ENCODE data around the gene PLCL2.

The PLCL2 gene

DNA sequence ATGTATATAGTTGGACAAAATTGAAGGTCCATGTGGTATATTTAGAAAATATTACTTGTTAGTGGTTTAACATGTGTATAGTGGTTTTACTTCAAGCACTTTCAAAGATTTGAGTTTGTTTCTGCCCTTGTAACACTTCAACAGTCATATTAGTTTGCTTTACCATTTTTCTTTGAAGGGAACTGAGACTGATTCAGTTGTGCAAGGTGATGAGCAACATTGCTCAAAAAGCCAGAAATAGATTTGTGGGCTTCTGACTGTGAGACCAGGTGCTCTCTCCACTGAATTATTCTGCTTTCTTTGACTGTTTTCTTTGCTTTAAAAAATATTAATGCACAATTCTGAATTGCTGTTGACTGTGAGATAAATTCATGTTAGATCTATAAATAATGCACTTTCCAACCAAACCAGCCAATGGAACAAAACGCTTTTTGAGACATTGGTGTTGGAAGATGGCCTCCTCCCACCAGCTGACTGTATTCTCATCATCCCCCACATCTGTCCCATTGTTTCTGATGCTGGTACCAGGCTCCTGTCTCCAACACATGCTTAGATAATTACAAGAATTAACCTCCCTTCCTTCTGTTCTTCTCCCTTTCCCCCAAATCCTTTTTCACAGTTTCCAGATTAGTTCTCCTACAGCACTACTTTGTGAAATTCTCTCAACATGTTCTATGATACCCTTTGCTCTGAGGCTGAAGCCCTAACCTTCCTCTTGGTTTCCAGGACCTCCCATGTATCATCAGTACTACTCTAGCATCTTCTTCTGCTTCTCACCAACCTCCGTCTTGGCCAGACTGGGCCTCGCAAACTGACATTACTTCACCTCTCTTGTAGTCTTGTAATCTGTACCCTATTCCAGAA is 27.9 kb downstream of the PLCL2 start:
- H3K27me3 ChIP-seq (ENCODE audit: control insufficient read depth in 1 of 2, insufficient read depth in 2 of 2, low read length in 2 of 2), result no peaks in the 10 kb centered on the region
- H3K4me1 ChIP-seq (ENCODE audit: control insufficient read depth in 1 of 2, insufficient read depth in 2 of 2, low read length in 2 of 2), result peaks cover 5 to 15% of the 10 kb centered on the region in 2 donors
- no peaks in the 10 kb centered on the region for H3K36me3 ChIP-seq (ENCODE audit: control insufficient read depth in 1 of 2, insufficient read depth in 2 of 2, low read length in 2 of 2)
- no peaks in the 10 kb centered on the region for H3K9me3 ChIP-seq (ENCODE audit: control insufficient read depth in 1 of 2, low read length in 2 of 2)
- H3K27ac ChIP-seq (ENCODE audit: low read depth, low read length), result no peak overlapping the region
- H3K9ac ChIP-seq (ENCODE audit: low read depth in 1 of 2, low read length in 2 of 2), result no peak overlapping the region
- H3K4me3 ChIP-seq (ENCODE audit: low read depth in 1 of 2, low read length in 2 of 2), result no peak overlapping the region

GRCh38 chr3:16913264-16913580 is 28.5 kb downstream of the PLCL2 start:
- Histone ChIP-seq H3K36me3 (ENCODE audit: control insufficient read depth in 1 of 2, insufficient read depth in 2 of 2, low read length in 2 of 2) (no peaks in the 10 kb centered on the region), H3K4me1 (ENCODE audit: control insufficient read depth in 1 of 2, insufficient read depth in 2 of 2, low read length in 2 of 2) (peaks cover 9 to 19% of the 10 kb centered on the region in 2 donors), H3K27me3 (ENCODE audit: control insufficient read depth in 1 of 2, insufficient read depth in 2 of 2, low read length in 2 of 2) (no peaks in the 10 kb centered on the region), H3K4me3 (ENCODE audit: low read depth in 1 of 2, low read length in 2 of 2) (no peak overlapping the region), H3K27ac (ENCODE audit: low read depth, low read length) (no peak overlapping the region), H3K9me3 (ENCODE audit: control insufficient read depth in 1 of 2, low read length in 2 of 2) (no peaks in the 10 kb centered on the region), H3K9ac (ENCODE audit: low read depth in 1 of 2, low read length in 2 of 2) (no peak overlapping the region)

GRCh38 chr3:16916840-16917239 is 32.1 kb downstream of the PLCL2 start:
- Histone ChIP-seq H3K27me3 (ENCODE audit: control insufficient read depth in 1 of 2, insufficient read depth in 2 of 2, low read length in 2 of 2) (no peaks in the 10 kb centered on the region), H3K9me3 (ENCODE audit: control insufficient read depth in 1 of 2, low read length in 2 of 2) (no peaks in the 10 kb centered on the region), H3K27ac (ENCODE audit: low read depth, low read length) (no peak overlapping the region), H3K36me3 (ENCODE audit: control insufficient read depth in 1 of 2, insufficient read depth in 2 of 2, low read length in 2 of 2) (no peaks in the 10 kb centered on the region), H3K4me1 (ENCODE audit: control insufficient read depth in 1 of 2, insufficient read depth in 2 of 2, low read length in 2 of 2) (peaks cover 17 to 32% of the 10 kb centered on the region in 2 donors), H3K9ac (ENCODE audit: low read depth in 1 of 2, low read length in 2 of 2) (no peak overlapping the region), H3K4me3 (ENCODE audit: low read depth in 1 of 2, low read length in 2 of 2) (no peak overlapping the region)

GRCh38 chr3:16917256-16917935 is 32.6 kb downstream of the PLCL2 start:
- Histone ChIP-seq H3K9me3 (ENCODE audit: control insufficient read depth in 1 of 2, low read length in 2 of 2) (no peaks in the 10 kb centered on the region), H3K4me3 (ENCODE audit: low read depth in 1 of 2, low read length in 2 of 2) (no peak overlapping the region), H3K27ac (ENCODE audit: low read depth, low read length) (no peak overlapping the region), H3K4me1 (ENCODE audit: control insufficient read depth in 1 of 2, insufficient read depth in 2 of 2, low read length in 2 of 2) (peaks cover 17 to 32% of the 10 kb centered on the region in 2 donors), H3K27me3 (ENCODE audit: control insufficient read depth in 1 of 2, insufficient read depth in 2 of 2, low read length in 2 of 2) (no peaks in the 10 kb centered on the region), H3K9ac (ENCODE audit: low read depth in 1 of 2, low read length in 2 of 2) (no peak overlapping the region), H3K36me3 (ENCODE audit: control insufficient read depth in 1 of 2, insufficient read depth in 2 of 2, low read length in 2 of 2) (no peaks in the 10 kb centered on the region)

DNA sequence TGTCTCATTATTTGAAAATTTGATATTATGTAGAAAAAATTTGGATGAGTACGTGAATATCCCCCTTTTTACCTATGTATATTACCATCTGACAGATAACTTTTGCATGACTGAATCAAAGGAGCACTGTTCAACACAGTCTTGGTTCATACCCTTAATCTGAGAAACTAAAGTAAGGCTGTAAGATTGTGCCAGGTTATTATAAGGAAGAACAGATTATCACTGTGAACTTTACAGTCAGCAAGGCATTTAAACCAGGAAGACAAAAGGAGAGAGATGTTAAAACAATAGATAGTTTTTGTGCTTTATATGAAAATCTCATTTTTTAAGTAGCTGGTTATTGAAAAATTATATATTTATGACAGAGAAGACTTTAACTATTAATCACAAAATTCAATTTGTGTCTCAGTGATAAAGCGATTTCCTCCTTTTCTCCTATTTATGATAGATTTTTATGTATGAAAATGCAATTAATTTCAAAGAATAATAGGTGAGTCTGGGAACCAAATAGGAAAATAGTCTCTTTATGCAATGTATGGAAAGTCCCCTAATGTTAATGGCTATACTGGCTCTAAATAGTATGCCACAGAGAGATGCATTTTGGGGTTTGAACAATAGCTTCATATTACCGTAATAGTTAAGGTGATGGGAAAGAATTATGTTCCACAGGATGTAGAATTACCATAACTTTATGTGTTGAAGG is 33.4 kb downstream of the PLCL2 start:
- Histone ChIP-seq H3K4me3 (ENCODE audit: low read depth in 1 of 2, low read length in 2 of 2) (peak overlapping the region in 1 of 2 donors; percentile 38), H3K27ac (ENCODE audit: low read depth, low read length) (peak overlapping the region; percentile 26), H3K27me3 (ENCODE audit: control insufficient read depth in 1 of 2, insufficient read depth in 2 of 2, low read length in 2 of 2) (no peaks in the 10 kb centered on the region), H3K9ac (ENCODE audit: low read depth in 1 of 2, low read length in 2 of 2) (no peak overlapping the region), H3K9me3 (ENCODE audit: control insufficient read depth in 1 of 2, low read length in 2 of 2) (no peaks in the 10 kb centered on the region), H3K36me3 (ENCODE audit: control insufficient read depth in 1 of 2, insufficient read depth in 2 of 2, low read length in 2 of 2) (no peaks in the 10 kb centered on the region), H3K4me1 (ENCODE audit: control insufficient read depth in 1 of 2, insufficient read depth in 2 of 2, low read length in 2 of 2) (peaks cover 17 to 32% of the 10 kb centered on the region in 2 donors)

GRCh38 chr3:16918683-16919025 is 33.9 kb downstream of the PLCL2 start:
- H3K9ac ChIP-seq (ENCODE audit: low read depth in 1 of 2, low read length in 2 of 2), result no peak overlapping the region
- H3K27ac ChIP-seq (ENCODE audit: low read depth, low read length), result peak overlapping the region; percentile 26
- peaks cover 17 to 32% of the 10 kb centered on the region in 2 donors for H3K4me1 ChIP-seq (ENCODE audit: control insufficient read depth in 1 of 2, insufficient read depth in 2 of 2, low read length in 2 of 2)
- no peaks in the 10 kb centered on the region for H3K36me3 ChIP-seq (ENCODE audit: control insufficient read depth in 1 of 2, insufficient read depth in 2 of 2, low read length in 2 of 2)
- no peaks in the 10 kb centered on the region for H3K9me3 ChIP-seq (ENCODE audit: control insufficient read depth in 1 of 2, low read length in 2 of 2)
- no peaks in the 10 kb centered on the region for H3K27me3 ChIP-seq (ENCODE audit: control insufficient read depth in 1 of 2, insufficient read depth in 2 of 2, low read length in 2 of 2)
- peak overlapping the region in 1 of 2 donors; percentile 38 for H3K4me3 ChIP-seq (ENCODE audit: low read depth in 1 of 2, low read length in 2 of 2)

DNA sequence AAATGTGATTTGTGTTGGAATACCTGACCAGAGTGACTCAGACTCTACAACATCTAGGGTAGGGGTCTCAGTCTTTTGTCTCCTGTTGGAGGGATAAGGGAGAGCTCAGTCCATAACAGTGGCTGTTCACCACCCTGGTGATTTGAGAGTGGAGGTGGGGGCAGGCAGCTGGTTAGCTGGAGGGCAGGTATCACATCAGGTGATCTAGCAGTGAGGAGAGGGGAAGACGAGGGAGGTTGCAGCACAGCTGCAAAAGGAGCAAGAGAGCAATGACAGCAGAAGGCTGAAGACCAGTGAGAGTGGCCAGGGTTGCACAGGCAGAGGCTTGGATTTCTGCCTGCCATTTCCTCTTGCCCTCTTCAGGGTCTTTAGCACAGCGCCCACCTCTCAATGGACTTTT is 38.4 kb downstream of the PLCL2 start:
- no peaks in the 10 kb centered on the region for H3K27me3 ChIP-seq (ENCODE audit: control insufficient read depth in 1 of 2, insufficient read depth in 2 of 2, low read length in 2 of 2)
- H3K4me1 ChIP-seq (ENCODE audit: control insufficient read depth in 1 of 2, insufficient read depth in 2 of 2, low read length in 2 of 2), result peaks cover 9 to 14% of the 10 kb centered on the region in 2 donors
- H3K4me3 ChIP-seq (ENCODE audit: low read depth in 1 of 2, low read length in 2 of 2), result no peak overlapping the region
- H3K27ac ChIP-seq (ENCODE audit: low read depth, low read length), result no peak overlapping the region
- no peak overlapping the region for H3K9ac ChIP-seq (ENCODE audit: low read depth in 1 of 2, low read length in 2 of 2)
- H3K9me3 ChIP-seq (ENCODE audit: control insufficient read depth in 1 of 2, low read length in 2 of 2), result no peaks in the 10 kb centered on the region
- no peaks in the 10 kb centered on the region for H3K36me3 ChIP-seq (ENCODE audit: control insufficient read depth in 1 of 2, insufficient read depth in 2 of 2, low read length in 2 of 2)

GRCh38 chr3:16927485-16927884 is 42.7 kb downstream of the PLCL2 start:
- H3K4me1 ChIP-seq (ENCODE audit: control insufficient read depth in 1 of 2, insufficient read depth in 2 of 2, low read length in 2 of 2), result peaks cover 0 to 7% of the 10 kb centered on the region in 2 donors
- H3K9ac ChIP-seq (ENCODE audit: low read depth in 1 of 2, low read length in 2 of 2), result no peak overlapping the region
- no peak overlapping the region for H3K4me3 ChIP-seq (ENCODE audit: low read depth in 1 of 2, low read length in 2 of 2)
- H3K27me3 ChIP-seq (ENCODE audit: control insufficient read depth in 1 of 2, insufficient read depth in 2 of 2, low read length in 2 of 2), result no peaks in the 10 kb centered on the region
- H3K27ac ChIP-seq (ENCODE audit: low read depth, low read length), result no peak overlapping the region
- H3K36me3 ChIP-seq (ENCODE audit: control insufficient read depth in 1 of 2, insufficient read depth in 2 of 2, low read length in 2 of 2), result no peaks in the 10 kb centered on the region
- H3K9me3 ChIP-seq (ENCODE audit: control insufficient read depth in 1 of 2, low read length in 2 of 2), result no peaks in the 10 kb centered on the region

GRCh38 chr3:16928386-16929132 is 43.8 kb downstream of the PLCL2 start:
- Histone ChIP-seq H3K4me3 (ENCODE audit: low read depth in 1 of 2, low read length in 2 of 2) (no peak overlapping the region), H3K9ac (ENCODE audit: low read depth in 1 of 2, low read length in 2 of 2) (no peak overlapping the region), H3K36me3 (ENCODE audit: control insufficient read depth in 1 of 2, insufficient read depth in 2 of 2, low read length in 2 of 2) (no peaks in the 10 kb centered on the region), H3K27me3 (ENCODE audit: control insufficient read depth in 1 of 2, insufficient read depth in 2 of 2, low read length in 2 of 2) (no peaks in the 10 kb centered on the region), H3K4me1 (ENCODE audit: control insufficient read depth in 1 of 2, insufficient read depth in 2 of 2, low read length in 2 of 2) (peaks cover 0 to 7% of the 10 kb centered on the region in 2 donors), H3K9me3 (ENCODE audit: control insufficient read depth in 1 of 2, low read length in 2 of 2) (no peaks in the 10 kb centered on the region), H3K27ac (ENCODE audit: low read depth, low read length) (no peak overlapping the region)
